ENCODE results near the gene SH3BGRL3. TPM values are rescaled to one million over a fixed set of nuclear protein-coding genes. Genes with fewer than 3 reads are reported as not detected.
A peak's percentile ranks its signal among the peaks of the same experiment; 100 is the strongest.

SH3BGRL3 gene
- total and polyA plus RNA-seq, 2 of the 13 experiments (the other 11 are each of a cell fraction or from before 2014, with no cell fraction given): 11.4 to 12.2 TPM

DNA sequence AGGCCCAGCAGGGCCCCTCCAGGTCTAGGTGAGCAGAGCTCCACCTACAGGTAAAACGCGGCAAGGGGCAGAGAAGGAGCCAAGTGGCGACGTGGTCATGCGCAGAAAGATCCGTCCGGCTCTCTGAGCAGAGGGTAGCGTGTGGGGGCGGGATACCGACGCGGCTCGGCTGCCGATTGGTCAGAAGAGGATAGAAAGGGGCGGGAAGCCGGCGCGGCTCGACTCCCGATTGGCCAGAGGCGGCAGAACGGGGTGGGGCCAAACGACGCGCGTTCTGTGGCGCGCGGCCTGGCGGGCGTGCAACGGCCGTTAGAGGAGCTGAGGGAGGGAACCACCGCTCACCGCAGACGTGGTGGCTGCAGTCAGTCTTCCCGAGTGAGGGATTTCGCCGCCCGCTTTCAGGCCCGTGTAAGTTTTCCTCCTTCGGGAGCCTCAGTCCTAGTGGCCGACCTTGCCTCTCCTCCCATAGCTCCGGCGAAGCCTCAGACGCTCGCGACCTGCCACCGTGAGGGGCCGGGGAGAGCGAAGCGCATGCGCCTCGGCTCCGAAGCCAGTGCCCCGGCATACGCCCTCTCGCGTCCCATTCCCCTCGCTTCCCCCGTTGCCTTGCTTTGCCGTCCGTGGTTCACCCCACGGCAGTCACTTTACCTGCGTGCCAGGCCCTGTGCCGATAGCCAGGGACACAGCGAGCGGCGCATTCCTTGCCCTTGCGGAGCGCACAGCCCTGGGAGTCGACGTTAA lies 45.8 kb upstream of the SH3BGRL3 start, which contains the start of gene CEP85 (continued):
- TF ChIP-seq, protein P1, sequence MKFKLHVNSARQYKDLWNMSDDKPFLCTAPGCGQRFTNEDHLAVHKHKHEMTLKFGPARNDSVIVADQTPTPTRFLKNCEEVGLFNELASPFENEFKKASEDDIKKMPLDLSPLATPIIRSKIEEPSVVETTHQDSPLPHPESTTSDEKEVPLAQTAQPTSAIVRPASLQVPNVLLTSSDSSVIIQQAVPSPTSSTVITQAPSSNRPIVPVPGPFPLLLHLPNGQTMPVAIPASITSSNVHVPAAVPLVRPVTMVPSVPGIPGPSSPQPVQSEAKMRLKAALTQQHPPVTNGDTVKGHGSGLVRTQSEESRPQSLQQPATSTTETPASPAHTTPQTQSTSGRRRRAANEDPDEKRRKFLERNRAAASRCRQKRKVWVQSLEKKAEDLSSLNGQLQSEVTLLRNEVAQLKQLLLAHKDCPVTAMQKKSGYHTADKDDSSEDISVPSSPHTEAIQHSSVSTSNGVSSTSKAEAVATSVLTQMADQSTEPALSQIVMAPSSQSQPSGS (CRISPR knock-in tag; IDR thresholded peaks at IDR 0.05): peak; percentile 22; the same call in 1 of the 2 replicates

DNA sequence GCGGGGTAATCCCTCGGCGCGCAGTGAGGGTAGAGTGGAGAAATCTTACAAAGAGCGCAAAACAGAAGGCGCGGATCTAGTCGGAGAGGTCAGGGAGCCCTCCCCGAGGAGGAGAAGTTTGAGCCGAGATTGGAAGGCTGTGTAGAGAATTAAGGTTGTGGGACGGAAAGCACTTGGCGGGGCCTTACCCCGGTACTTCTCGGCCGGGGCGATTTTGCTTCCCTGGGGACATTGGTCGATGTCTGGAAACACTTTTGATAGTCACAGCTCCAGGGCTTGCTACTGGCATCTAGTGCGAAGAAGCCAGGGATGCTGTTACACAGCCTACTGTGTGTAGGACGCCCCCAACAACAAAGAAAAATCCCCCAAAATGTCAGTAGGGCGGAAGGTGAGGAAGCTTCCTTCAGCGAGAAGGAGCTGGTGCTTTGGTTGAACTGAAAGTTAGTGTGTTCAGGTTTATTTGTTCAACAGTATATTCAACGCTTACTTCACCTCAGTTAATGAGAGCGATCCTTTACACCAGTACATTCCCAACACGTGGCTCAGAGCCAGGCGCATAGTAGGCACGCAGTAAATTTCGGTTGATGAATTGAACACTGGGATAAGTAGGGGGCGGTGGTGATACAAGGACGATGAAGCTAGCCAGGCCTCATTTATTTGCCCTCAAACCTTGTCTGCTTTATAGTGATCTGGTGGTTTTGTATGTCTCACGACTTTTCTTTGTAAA lies 45.1 kb upstream of the SH3BGRL3 start:
- H3K9ac ChIP-seq (ENCODE audit: insufficient read depth, low read depth, low read length): peak overlapping the region; percentile 91
- peak overlapping the region; percentile 69 to 95 (median 84) for H3K4me3 ChIP-seq (replicated peaks in 1 of 3; ENCODE audit: insufficient read depth in 1 of 3, low read depth in 2 of 3, low read length in 3 of 3)
- peak overlapping the region; percentile 47 for H2AFZ ChIP-seq (ENCODE audit: low read length)
- BruUV-seq (replicated peaks): no TSS peak
- peaks cover 51% of the 10 kb centered on the region for H3K4me1 ChIP-seq (ENCODE audit: insufficient read depth, low read length)
- no peaks in the 10 kb centered on the region for H4K20me1 ChIP-seq (ENCODE audit: insufficient read depth, low read length)
- H3K79me2 ChIP-seq (ENCODE audit: insufficient read depth, low read length): peaks cover 52% of the 10 kb centered on the region
- H3K27me3 ChIP-seq (ENCODE audit: control insufficient read depth in 1 of 2, insufficient read depth in 2 of 2, low read length in 2 of 2): no peaks in the 10 kb centered on the region; a peak in 1 of 5 replicates
- peak; percentile 44; the same call in 1 of the 3 replicates for ATAC-seq
- POLR2A ChIA-PET: interaction anchor here (0.6 to 3.3 kb wide), 9 partner anchors 9 to 197 kb away, joined by 3 to 50 read pairs (median 7); partner anchors contain the start of genes CNKSR1, DHDDS, SH3BGRL3 and ZNF593
- CTCF ChIA-PET (ENCODE audit: low intra/inter-chr PET ratio, low total read pairs): no interaction called here
- peak; percentile 6 for DNase-seq (ENCODE audit: low spot score)
- intact Hi-C loops (cut with micrococcal nuclease; ENCODE audit: unreplicated experiment) (loop anchor here (1.0 kb wide), 1 partner anchor 45 kb away; the partner anchor contains the start of gene CATSPER4), in situ Hi-C loops (cut with HindIII; ENCODE audit: extremely low pct_ligation_motif_present, low pct_unique_long_range_greater_than_20kb) (no loop called here)
- peak overlapping the region; percentile 85 for H3K4me2 ChIP-seq (ENCODE audit: low read depth, low read length)
- FAIRE-seq: peak; percentile 34
- no peaks in the 10 kb centered on the region; a peak in 1 of 5 replicates for H3K36me3 ChIP-seq (replicated peaks in 1 of 2; ENCODE audit: control insufficient read depth in 1 of 2, insufficient read depth in 2 of 2, low read length in 2 of 2)
- H3K9me3 ChIP-seq (ENCODE audit: low read length): no peaks in the 10 kb centered on the region
- WGBS (ENCODE audit: low lambda C conversion rate): 3% methylated on average over 28 of the region's 30 CpGs
- H3K27ac ChIP-seq (ENCODE audit: extremely low read length, insufficient read depth, low read length): peak overlapping the region; percentile 78
- TF ChIP-seq, protein P2, sequence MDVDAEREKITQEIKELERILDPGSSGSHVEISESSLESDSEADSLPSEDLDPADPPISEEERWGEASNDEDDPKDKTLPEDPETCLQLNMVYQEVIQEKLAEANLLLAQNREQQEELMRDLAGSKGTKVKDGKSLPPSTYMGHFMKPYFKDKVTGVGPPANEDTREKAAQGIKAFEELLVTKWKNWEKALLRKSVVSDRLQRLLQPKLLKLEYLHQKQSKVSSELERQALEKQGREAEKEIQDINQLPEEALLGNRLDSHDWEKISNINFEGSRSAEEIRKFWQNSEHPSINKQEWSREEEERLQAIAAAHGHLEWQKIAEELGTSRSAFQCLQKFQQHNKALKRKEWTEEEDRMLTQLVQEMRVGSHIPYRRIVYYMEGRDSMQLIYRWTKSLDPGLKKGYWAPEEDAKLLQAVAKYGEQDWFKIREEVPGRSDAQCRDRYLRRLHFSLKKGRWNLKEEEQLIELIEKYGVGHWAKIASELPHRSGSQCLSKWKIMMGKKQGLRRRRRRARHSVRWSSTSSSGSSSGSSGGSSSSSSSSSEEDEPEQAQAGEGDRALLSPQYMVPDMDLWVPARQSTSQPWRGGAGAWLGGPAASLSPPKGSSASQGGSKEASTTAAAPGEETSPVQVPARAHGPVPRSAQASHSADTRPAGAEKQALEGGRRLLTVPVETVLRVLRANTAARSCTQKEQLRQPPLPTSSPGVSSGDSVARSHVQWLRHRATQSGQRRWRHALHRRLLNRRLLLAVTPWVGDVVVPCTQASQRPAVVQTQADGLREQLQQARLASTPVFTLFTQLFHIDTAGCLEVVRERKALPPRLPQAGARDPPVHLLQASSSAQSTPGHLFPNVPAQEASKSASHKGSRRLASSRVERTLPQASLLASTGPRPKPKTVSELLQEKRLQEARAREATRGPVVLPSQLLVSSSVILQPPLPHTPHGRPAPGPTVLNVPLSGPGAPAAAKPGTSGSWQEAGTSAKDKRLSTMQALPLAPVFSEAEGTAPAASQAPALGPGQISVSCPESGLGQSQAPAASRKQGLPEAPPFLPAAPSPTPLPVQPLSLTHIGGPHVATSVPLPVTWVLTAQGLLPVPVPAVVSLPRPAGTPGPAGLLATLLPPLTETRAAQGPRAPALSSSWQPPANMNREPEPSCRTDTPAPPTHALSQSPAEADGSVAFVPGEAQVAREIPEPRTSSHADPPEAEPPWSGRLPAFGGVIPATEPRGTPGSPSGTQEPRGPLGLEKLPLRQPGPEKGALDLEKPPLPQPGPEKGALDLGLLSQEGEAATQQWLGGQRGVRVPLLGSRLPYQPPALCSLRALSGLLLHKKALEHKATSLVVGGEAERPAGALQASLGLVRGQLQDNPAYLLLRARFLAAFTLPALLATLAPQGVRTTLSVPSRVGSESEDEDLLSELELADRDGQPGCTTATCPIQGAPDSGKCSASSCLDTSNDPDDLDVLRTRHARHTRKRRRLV (CRISPR knock-in tag; IDR thresholded peaks at IDR 0.05): 0 out of 2 replicates have a peak, but pooled peaks have one; percentile 18
- TF ChIP-seq MZF1 (CRISPR knock-in tag; IDR thresholded peaks at IDR 0.05; ENCODE audit: borderline replicate concordance) (0 out of 2 replicates have a peak, but pooled peaks have one; percentile 25), ZNF446 (CRISPR knock-in tag; IDR thresholded peaks at IDR 0.05) (0 out of 2 replicates have a peak, but pooled peaks have one; percentile 15), PHF5A (CRISPR knock-in tag; IDR thresholded peaks at IDR 0.05; ENCODE audit: low read depth, unreplicated experiment) (peak; percentile 15)
- TF ChIP-seq, protein P3, sequence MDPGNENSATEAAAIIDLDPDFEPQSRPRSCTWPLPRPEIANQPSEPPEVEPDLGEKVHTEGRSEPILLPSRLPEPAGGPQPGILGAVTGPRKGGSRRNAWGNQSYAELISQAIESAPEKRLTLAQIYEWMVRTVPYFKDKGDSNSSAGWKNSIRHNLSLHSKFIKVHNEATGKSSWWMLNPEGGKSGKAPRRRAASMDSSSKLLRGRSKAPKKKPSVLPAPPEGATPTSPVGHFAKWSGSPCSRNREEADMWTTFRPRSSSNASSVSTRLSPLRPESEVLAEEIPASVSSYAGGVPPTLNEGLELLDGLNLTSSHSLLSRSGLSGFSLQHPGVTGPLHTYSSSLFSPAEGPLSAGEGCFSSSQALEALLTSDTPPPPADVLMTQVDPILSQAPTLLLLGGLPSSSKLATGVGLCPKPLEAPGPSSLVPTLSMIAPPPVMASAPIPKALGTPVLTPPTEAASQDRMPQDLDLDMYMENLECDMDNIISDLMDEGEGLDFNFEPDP (CRISPR knock-in tag; conservative IDR thresholded peaks at IDR 0.05): 0 out of 2 replicates have a peak, but pooled peaks have one; percentile 81
- TF ChIP-seq, protein P4, sequence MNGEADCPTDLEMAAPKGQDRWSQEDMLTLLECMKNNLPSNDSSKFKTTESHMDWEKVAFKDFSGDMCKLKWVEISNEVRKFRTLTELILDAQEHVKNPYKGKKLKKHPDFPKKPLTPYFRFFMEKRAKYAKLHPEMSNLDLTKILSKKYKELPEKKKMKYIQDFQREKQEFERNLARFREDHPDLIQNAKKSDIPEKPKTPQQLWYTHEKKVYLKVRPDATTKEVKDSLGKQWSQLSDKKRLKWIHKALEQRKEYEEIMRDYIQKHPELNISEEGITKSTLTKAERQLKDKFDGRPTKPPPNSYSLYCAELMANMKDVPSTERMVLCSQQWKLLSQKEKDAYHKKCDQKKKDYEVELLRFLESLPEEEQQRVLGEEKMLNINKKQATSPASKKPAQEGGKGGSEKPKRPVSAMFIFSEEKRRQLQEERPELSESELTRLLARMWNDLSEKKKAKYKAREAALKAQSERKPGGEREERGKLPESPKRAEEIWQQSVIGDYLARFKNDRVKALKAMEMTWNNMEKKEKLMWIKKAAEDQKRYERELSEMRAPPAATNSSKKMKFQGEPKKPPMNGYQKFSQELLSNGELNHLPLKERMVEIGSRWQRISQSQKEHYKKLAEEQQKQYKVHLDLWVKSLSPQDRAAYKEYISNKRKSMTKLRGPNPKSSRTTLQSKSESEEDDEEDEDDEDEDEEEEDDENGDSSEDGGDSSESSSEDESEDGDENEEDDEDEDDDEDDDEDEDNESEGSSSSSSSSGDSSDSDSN (CRISPR knock-in tag; IDR thresholded peaks at IDR 0.05): peak; percentile 5; the same call in 1 of the 2 replicates
